GM06990 (cell line): ENCODE results near the gene EHD4.

ENCODE experiments used
- DNase-seq: peaks from one replicate; pipeline ENCODE4 v3.0.0-alpha.2; 2011; ENCODE audit not compliant: insufficient read length; ENCODE audit errors: extremely low read depth
- H3K27me3 ChIP-seq: replicated peaks from 2 replicates; pipeline ENCODE4 v1.6.0; 2011; ENCODE audit warnings: low read length; ENCODE audit not compliant: control insufficient read depth, insufficient read depth
- H3K36me3 ChIP-seq: 2 replicates; pipeline ENCODE4 v1.5.1; 2011; ENCODE audit warnings: low read length; ENCODE audit not compliant: control insufficient read depth, insufficient read depth
- H3K4me3 ChIP-seq: replicated peaks from 2 replicates; pipeline ENCODE4 v1.5.1; 2011; ENCODE audit warnings: low read depth, mild to moderate bottlenecking, control low read depth, low read length
- TF ChIP-seq, protein P1 (sequence below): IDR thresholded peaks from 2 replicates; pipeline ENCODE4 v1.5.1; 2011; ENCODE audit warnings: low read length, control low read depth, mild to moderate bottlenecking, inconsistent platforms; ENCODE audit not compliant: insufficient read depth, poor library complexity, severe bottlenecking

The EHD4 gene

GRCh38 chr15:41989573-41990242 is 17.4 kb upstream of the EHD4 start:
- Histone ChIP-seq H3K36me3 (no peaks in the 10 kb centered on the region), H3K27me3 (no peaks in the 10 kb centered on the region), H3K4me3 (no peak overlapping the region)
- TF ChIP-seq, protein P1, sequence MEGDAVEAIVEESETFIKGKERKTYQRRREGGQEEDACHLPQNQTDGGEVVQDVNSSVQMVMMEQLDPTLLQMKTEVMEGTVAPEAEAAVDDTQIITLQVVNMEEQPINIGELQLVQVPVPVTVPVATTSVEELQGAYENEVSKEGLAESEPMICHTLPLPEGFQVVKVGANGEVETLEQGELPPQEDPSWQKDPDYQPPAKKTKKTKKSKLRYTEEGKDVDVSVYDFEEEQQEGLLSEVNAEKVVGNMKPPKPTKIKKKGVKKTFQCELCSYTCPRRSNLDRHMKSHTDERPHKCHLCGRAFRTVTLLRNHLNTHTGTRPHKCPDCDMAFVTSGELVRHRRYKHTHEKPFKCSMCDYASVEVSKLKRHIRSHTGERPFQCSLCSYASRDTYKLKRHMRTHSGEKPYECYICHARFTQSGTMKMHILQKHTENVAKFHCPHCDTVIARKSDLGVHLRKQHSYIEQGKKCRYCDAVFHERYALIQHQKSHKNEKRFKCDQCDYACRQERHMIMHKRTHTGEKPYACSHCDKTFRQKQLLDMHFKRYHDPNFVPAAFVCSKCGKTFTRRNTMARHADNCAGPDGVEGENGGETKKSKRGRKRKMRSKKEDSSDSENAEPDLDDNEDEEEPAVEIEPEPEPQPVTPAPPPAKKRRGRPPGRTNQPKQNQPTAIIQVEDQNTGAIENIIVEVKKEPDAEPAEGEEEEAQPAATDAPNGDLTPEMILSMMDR = peak; percentile 99
- peak; percentile 63 for DNase-seq

- Histone ChIP-seq H3K36me3 (no peaks in the 10 kb centered on the region), H3K4me3 (no peak overlapping the region), H3K27me3 (no peaks in the 10 kb centered on the region)
- no peak for DNase-seq
- TF ChIP-seq, protein P1 = no peak
Measured at GRCh38 chr15:41988896-41989572, 16.7 kb upstream of the EHD4 start.

- no peaks in the 10 kb centered on the region for H3K36me3 ChIP-seq
- TF ChIP-seq, protein P1 = no peak
- H3K4me3 ChIP-seq = no peak overlapping the region
- H3K27me3 ChIP-seq = no peaks in the 10 kb centered on the region
- no peak for DNase-seq
Measured at GRCh38 chr15:41987925-41988275, 15.5 kb upstream of the EHD4 start.

DNA sequence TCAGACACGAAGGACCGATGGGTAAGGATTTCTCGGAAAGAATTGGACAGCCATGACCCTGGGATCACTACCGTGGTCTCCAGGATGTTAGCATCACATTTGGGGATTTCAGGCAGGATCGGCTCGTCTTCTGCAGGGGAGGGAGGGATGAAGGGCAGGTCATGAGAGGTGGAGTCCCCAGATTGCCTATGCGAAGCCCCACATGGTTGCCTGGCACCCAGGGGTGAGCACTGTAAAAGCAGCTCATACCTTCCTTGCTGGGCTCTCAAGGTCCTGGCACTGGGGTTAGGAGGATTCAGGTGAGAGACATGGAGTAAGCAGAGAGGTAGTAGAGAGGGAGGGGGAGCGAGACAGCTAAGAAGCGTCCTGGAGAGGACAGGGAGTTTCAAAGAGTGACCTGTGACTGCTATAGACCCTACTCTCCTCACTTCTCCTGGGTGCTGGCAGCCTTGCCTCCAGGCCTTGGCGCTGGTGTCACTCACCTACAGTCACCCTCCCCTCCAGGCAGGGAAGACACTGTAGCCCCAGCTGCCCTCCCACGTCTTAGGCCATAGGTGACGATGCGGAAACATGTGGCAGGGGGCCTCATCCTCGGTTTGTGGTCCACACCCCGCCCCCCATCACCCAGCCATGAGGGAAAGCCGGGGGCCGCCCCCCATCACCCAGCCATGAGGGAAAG is 15.0 kb upstream of the EHD4 start:
- Histone ChIP-seq H3K36me3 (no peaks in the 10 kb centered on the region), H3K4me3 (no peak overlapping the region), H3K27me3 (no peaks in the 10 kb centered on the region)
- no peak for DNase-seq
- TF ChIP-seq, protein P1 = no peak

DNA sequence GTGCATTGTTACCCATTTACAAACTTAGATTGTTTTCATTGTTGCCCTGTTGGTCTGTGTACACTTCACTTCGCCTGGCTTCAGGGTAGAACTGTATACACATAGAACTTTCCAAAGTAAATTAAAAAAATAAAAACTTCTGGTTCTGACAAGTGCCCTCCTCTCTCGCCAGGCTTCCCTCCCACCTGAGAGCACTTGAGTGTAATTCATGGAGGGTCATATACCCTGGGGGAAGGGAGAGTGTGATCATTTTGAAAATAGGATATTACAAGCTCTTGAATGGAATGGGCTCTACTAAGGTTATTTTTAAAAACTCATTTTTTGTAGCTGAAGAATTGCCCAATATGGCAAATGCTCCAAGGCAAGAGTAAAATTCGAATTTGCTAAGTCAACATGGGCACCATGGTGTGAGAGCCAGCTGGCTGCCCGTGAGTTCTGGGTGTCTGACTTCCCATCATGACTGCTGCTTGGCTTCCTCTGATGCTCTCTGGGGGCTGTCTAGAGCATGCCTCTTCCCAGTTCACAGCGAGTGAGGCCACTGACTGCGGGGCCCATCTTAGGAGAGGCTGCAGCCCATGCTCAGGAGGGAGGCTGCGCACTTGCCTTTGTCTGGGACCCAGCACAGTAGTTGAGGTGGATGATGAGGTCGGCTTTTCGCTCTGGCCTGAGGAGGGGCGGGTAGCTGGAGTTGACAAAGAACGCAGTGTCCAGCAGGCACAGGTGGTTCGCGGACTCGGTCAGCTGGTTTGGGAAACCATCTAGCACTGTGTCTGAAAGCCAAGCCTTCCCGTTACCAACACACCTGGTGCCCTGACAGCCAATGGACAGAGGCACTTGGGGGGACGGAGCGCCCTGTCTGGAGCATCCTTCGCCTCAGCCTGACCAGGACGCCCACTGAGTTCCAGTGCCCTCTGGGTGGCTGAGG is 13.1 kb upstream of the EHD4 start:
- Histone ChIP-seq H3K4me3 (no peak overlapping the region), H3K27me3 (no peaks in the 10 kb centered on the region), H3K36me3 (no peaks in the 10 kb centered on the region)
- TF ChIP-seq, protein P1 = no peak
- DNase-seq = no peak
